IPS-18a (cell line): ENCODE data around the gene NFX1.
"Not testable (repeated sequence)": the region's sequence is repeated elsewhere in the genome, so short reads cannot be mapped to it uniquely, and the experiment has no call there.

Experiments
- H3K27ac ChIP-seq: one replicate; pipeline ENCODE4 v1.5.1; 2013; ENCODE audit warnings: low read length
- H3K27me3 ChIP-seq: one replicate; pipeline ENCODE4 v1.6.1; 2013; ENCODE audit warnings: mild to moderate bottlenecking, low read length; ENCODE audit not compliant: control insufficient read depth, insufficient read depth
- H3K36me3 ChIP-seq: one replicate; pipeline ENCODE4 v1.6.1; 2013; ENCODE audit warnings: low read depth, low read length; ENCODE audit not compliant: control insufficient read depth
- H3K4me1 ChIP-seq: one replicate; pipeline ENCODE4 v1.6.1; 2013; ENCODE audit warnings: low read depth, low read length; ENCODE audit not compliant: control insufficient read depth
- H3K4me3 ChIP-seq: one replicate; pipeline ENCODE4 v1.5.1; 2013; ENCODE audit warnings: low read length
- H3K9ac ChIP-seq: one replicate; pipeline ENCODE4 v1.6.1; 2013; ENCODE audit warnings: mild to moderate bottlenecking, low read length, moderate library complexity
- H3K9me3 ChIP-seq: one replicate; pipeline ENCODE4 v1.6.1; 2013; ENCODE audit warnings: low read depth, low read length; ENCODE audit not compliant: control insufficient read depth

The NFX1 gene

GRCh38 chr9:33344145-33344544 is 53.8 kb downstream of the NFX1 start:
- H3K4me1 ChIP-seq = peaks cover 3% of the 10 kb centered on the region
- no peak overlapping the region for H3K9ac ChIP-seq
- H3K4me3 ChIP-seq = no peak overlapping the region
- peaks cover 60% of the 10 kb centered on the region for H3K36me3 ChIP-seq
- no peak overlapping the region for H3K27ac ChIP-seq
- H3K9me3 ChIP-seq = peaks cover 13% of the 10 kb centered on the region
- no peaks in the 10 kb centered on the region for H3K27me3 ChIP-seq

GRCh38 chr9:33346564-33346963 is 56.2 kb downstream of the NFX1 start:
- H3K9ac ChIP-seq = no peak overlapping the region
- no peaks in the 10 kb centered on the region for H3K9me3 ChIP-seq
- H3K36me3 ChIP-seq = peaks cover 44% of the 10 kb centered on the region
- peaks cover 3% of the 10 kb centered on the region for H3K4me1 ChIP-seq
- no peaks in the 10 kb centered on the region for H3K27me3 ChIP-seq
- no peak overlapping the region for H3K4me3 ChIP-seq
- no peak overlapping the region for H3K27ac ChIP-seq

- H3K27me3 ChIP-seq = no peaks in the 10 kb centered on the region
- H3K4me1 ChIP-seq = peaks cover 3% of the 10 kb centered on the region
- H3K9ac ChIP-seq = no peak overlapping the region
- H3K9me3 ChIP-seq = no peaks in the 10 kb centered on the region
- H3K27ac ChIP-seq = no peak overlapping the region
- no peak overlapping the region for H3K4me3 ChIP-seq
- peaks cover 35% of the 10 kb centered on the region for H3K36me3 ChIP-seq
These were observed 58.7 kb downstream of the NFX1 start for GRCh38 chr9:33348998-33349397.

- H3K36me3 ChIP-seq = peaks cover 30% of the 10 kb centered on the region
- H3K27ac ChIP-seq = no peak overlapping the region
- no peak overlapping the region for H3K4me3 ChIP-seq
- no peak overlapping the region for H3K9ac ChIP-seq
- H3K27me3 ChIP-seq = no peaks in the 10 kb centered on the region
- H3K9me3 ChIP-seq = no peaks in the 10 kb centered on the region
- H3K4me1 ChIP-seq = peaks cover 3% of the 10 kb centered on the region
These were observed 59.4 kb downstream of the NFX1 start for GRCh38 chr9:33349743-33350142.

- Histone ChIP-seq H3K27ac (no peak overlapping the region), H3K9me3 (no peaks in the 10 kb centered on the region), H3K4me1 (peaks cover 3% of the 10 kb centered on the region), H3K9ac (no peak overlapping the region), H3K4me3 (no peak overlapping the region), H3K36me3 (peaks cover 33% of the 10 kb centered on the region), H3K27me3 (no peaks in the 10 kb centered on the region)
These were observed 60.0 kb downstream of the NFX1 start for GRCh38 chr9:33350310-33350709.

- H3K4me1 ChIP-seq = peaks cover 3% of the 10 kb centered on the region
- H3K27ac ChIP-seq = no peak overlapping the region
- H3K9me3 ChIP-seq = no peaks in the 10 kb centered on the region
- H3K36me3 ChIP-seq = peaks cover 25% of the 10 kb centered on the region
- no peak overlapping the region for H3K9ac ChIP-seq
- H3K4me3 ChIP-seq = no peak overlapping the region
- no peaks in the 10 kb centered on the region for H3K27me3 ChIP-seq
These were observed 61.2 kb downstream of the NFX1 start for GRCh38 chr9:33351547-33351946.

- H3K36me3 ChIP-seq = peaks cover 3% of the 10 kb centered on the region
These were observed 64.4 kb downstream of the NFX1 start for GRCh38 chr9:33354651-33355211.

GRCh38 chr9:33355933-33356332 is 65.6 kb downstream of the NFX1 start:
- Histone ChIP-seq H3K9ac (no peak overlapping the region), H3K9me3 (no peaks in the 10 kb centered on the region), H3K27me3 (no peaks in the 10 kb centered on the region), H3K27ac (no peak overlapping the region), H3K36me3 (peaks cover 3% of the 10 kb centered on the region), H3K4me1 (no peaks in the 10 kb centered on the region), H3K4me3 (no peak overlapping the region)

More at GRCh38 chr9:33354651-33355211, 64.4 kb downstream of the NFX1 start:
- Histone ChIP-seq H3K27me3 (no peaks in the 10 kb centered on the region), H3K27ac (no peak overlapping the region), H3K4me3 (no peak overlapping the region), H3K9ac (no peak overlapping the region), H3K9me3 (no peaks in the 10 kb centered on the region), H3K4me1 (no peaks in the 10 kb centered on the region)

GRCh38 chr9:33358641-33359040 is 68.3 kb downstream of the NFX1 start:
- not testable (repeated sequence) for H3K27ac ChIP-seq, H3K27me3 ChIP-seq, H3K4me1 ChIP-seq, H3K9ac ChIP-seq, H3K36me3 ChIP-seq, H3K9me3 ChIP-seq, H3K4me3 ChIP-seq

- Histone ChIP-seq H3K27ac (no peak overlapping the region), H3K36me3 (peaks cover 10% of the 10 kb centered on the region), H3K9ac (no peak overlapping the region), H3K4me3 (no peak overlapping the region), H3K27me3 (no peaks in the 10 kb centered on the region), H3K4me1 (no peaks in the 10 kb centered on the region), H3K9me3 (no peaks in the 10 kb centered on the region)
These were observed 73.8 kb downstream of the NFX1 start for GRCh38 chr9:33364127-33364526.

- H3K4me1 ChIP-seq, H3K4me3 ChIP-seq, H3K9me3 ChIP-seq, H3K9ac ChIP-seq, H3K27ac ChIP-seq, H3K27me3 ChIP-seq: not testable (repeated sequence)
- peaks cover 11% of the 10 kb centered on the region for H3K36me3 ChIP-seq
These were observed 74.5 kb downstream of the NFX1 start for GRCh38 chr9:33364814-33365213.

- Histone ChIP-seq H3K36me3 (peaks cover 19% of the 10 kb centered on the region), H3K4me3 (no peak overlapping the region), H3K9ac (no peak overlapping the region), H3K4me1 (no peaks in the 10 kb centered on the region), H3K27me3 (no peaks in the 10 kb centered on the region), H3K9me3 (no peaks in the 10 kb centered on the region), H3K27ac (no peak overlapping the region)
These were observed 76.7 kb downstream of the NFX1 start for GRCh38 chr9:33366979-33367480.
